Medulla oblongata (tissue), 1 donor: ENCODE results near the gene LZIC.

Experiments
- DNase-seq: peaks from one replicate; pipeline ENCODE4 v3.0.0-alpha.2; 2015; ENCODE audit errors: extremely low spot score

The LZIC gene

GRCh38 chr1:9886092-9886742 lies 57.0 kb downstream of the LZIC start:
- DNase-seq: no peak

DNA sequence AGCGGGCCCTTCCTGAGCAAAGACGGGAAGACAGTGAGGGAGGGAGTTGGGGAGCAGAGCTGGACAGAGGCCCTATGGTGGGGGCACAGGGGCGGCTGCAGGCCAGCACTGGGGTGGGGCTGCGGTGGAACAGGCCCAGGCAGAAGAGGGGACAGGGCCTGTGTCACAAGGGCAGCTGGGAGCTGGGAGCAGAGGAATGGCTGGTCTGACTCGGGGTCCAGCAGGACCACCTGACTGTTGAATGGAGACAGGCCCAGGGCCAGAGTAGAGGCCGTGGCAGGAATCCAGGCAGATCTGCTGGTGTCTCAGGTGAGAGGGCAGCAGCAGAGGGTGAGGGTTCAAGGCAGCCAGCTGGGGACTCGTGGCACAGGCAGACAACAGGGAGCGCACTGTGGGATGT lies 58.4 kb downstream of the LZIC start:
- no peak for DNase-seq

DNA sequence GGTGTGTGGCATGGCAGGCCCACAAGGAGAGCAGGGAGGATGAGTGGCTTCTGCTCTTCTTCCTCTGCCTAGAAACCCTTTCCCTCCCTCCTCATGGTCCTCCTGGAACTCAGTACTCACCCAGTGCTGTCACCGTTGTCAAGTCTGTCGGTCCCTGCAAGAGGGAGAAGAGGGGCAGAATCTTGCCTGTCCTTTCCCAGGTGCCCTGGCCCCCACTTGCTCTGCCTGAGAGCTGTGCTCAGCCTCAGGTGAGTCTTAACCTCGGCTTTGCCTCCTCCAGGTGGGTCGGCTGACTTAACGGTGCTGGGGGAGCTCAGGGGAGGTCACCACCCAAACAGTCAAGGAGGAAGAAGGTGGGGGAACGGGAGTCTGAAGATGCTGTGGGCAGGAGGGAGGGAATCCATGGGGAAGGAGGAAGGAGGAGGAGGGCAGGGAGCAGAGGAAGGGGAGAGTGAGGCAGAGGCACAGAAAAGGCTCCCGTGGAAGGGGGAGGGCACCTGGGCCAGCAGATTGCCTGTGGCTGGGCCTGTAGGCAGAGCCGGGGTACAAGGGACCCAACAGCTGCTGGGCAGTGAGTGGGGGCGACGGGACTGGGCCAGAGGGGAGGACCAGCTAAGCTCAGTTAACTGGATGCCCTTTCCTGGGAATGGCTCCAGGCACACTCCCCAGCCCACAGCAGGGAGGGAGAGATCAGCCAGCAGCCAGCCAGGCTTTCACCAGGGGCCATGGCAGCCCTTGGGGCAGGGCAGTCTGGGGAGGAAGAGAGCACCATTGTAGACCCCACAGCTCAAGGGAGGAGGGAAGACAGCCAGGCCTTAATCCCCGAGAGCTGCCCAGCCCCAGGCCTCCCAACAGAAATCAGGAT lies 59.4 kb downstream of the LZIC start:
- peak; percentile 51 for DNase-seq

DNA sequence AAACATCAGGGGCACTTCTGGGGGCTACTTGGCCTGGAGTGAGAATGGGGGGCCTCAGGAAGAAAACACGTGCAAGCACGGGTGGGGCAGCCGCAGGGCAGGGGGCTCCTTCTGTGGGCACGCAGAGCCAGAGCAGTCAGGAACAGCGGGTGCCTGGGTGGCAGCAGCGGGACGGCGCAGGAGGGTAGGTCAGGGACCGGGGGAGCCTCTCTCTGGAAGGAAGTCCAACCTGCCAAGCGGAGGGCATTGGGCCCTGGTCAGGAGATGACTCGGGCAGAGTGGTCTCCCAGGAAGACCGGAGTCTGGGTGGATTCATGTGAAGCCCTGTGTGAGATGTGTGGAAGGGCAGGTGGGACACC lies 60.3 kb downstream of the LZIC start:
- no peak for DNase-seq

GRCh38 chr1:9882296-9882944 lies 60.8 kb downstream of the LZIC start:
- DNase-seq: no peak

DNA sequence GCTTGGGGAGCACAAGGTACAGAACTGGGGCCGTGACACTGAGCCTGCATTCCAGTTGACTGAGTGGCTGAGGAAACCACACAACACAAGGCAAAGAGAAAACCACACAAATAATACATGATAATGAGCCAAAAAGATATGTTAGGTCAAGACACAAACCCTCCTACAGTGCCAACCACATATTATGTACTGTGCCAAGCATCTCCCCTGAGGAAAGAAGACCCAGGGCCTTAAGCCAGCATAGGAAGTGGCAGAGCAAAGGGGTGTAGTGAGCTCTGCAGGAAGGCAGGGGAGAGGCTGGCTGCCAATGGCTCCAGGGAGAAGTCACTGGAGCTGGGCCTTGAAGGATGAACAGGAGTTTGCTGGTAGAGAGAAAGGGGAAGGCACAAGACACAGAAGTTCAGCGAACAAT lies 61.3 kb downstream of the LZIC start:
- no peak for DNase-seq
